MM.1S (cell line): Measurements from ENCODE around the gene SLC39A9.

Experiments used
- DNase-seq: peaks from one replicate; pipeline ENCODE4 v3.0.0-alpha.2; 2015
- H2AFZ ChIP-seq: fragments of 300-600 bp; sonication (generic); 2 replicates; pipeline ENCODE4 v1.6.0; 2016; ENCODE audit warnings: antibody characterized with exemption, low read length
- H3F3A ChIP-seq: fragments of 300-600 bp; sonication (generic); 2 replicates; pipeline ENCODE4 v1.6.1; 2016; ENCODE audit warnings: mild to moderate bottlenecking, antibody characterized with exemption, low read length, moderate library complexity, mixed read lengths; ENCODE audit not compliant: insufficient read depth
- H3K27ac ChIP-seq: fragments of 300-600 bp; sonication (generic); 2 replicates; pipeline ENCODE4 v1.5.1; 2016; ENCODE audit warnings: mild to moderate bottlenecking, low read length
- H3K27me3 ChIP-seq: fragments of 300-600 bp; sonication (generic); replicated peaks from 2 replicates; pipeline ENCODE4 v1.6.0; 2016; ENCODE audit warnings: low read length; ENCODE audit not compliant: insufficient read depth
- H3K36me3 ChIP-seq: fragments of 300-600 bp; sonication (generic); replicated peaks from 2 replicates; pipeline ENCODE4 v1.6.1; 2016; ENCODE audit warnings: mild to moderate bottlenecking, low read length, mixed read lengths; ENCODE audit not compliant: insufficient read depth
- H3K4me1 ChIP-seq: fragments of 300-600 bp; sonication (generic); 2 replicates; pipeline ENCODE4 v1.6.1; 2016; ENCODE audit warnings: low read length, mixed read lengths
- H3K4me2 ChIP-seq: fragments of 300-600 bp; sonication (generic); 2 replicates; pipeline ENCODE4 v1.6.0; 2016; ENCODE audit warnings: low read depth, low read length
- H3K4me3 ChIP-seq: fragments of 300-600 bp; sonication (generic); 2 replicates; pipeline ENCODE4 v1.5.1; 2016; ENCODE audit warnings: low read length, mixed read lengths
- H3K79me2 ChIP-seq: fragments of 300-600 bp; sonication (generic); 2 replicates; pipeline ENCODE4 v1.6.1; 2016; ENCODE audit warnings: mixed run types, low read length, mixed read lengths
- H3K9ac ChIP-seq: fragments of 300-600 bp; sonication (generic); 2 replicates; pipeline ENCODE4 v1.6.1; 2016; ENCODE audit warnings: low read length, mixed read lengths
- H3K9me2 ChIP-seq: fragments of 300-600 bp; sonication (generic); replicated peaks from 2 replicates; pipeline ENCODE4 v1.6.1; 2016; ENCODE audit warnings: mild to moderate bottlenecking, low read length, mixed read lengths; ENCODE audit not compliant: insufficient read depth
- H3K9me3 ChIP-seq: fragments of 300-600 bp; sonication (generic); replicated peaks from 2 replicates; pipeline ENCODE4 v1.6.1; 2016; ENCODE audit warnings: mild to moderate bottlenecking, low read length, mixed read lengths; ENCODE audit not compliant: insufficient read depth
- H4K20me1 ChIP-seq: fragments of 300-600 bp; sonication (generic); 2 replicates; pipeline ENCODE4 v1.6.1; 2016; ENCODE audit warnings: mild to moderate bottlenecking, low read length, moderate library complexity, mixed read lengths; ENCODE audit not compliant: insufficient read depth
- EZH2 ChIP-seq: fragments of 300-600 bp; sonication (generic); optimal IDR thresholded peaks from 2 replicates; pipeline ENCODE3; 2017; ENCODE audit warnings: low read depth, mild to moderate bottlenecking, antibody characterized with exemption, low read length, mixed read lengths
- EZH2phosphoT487 ChIP-seq: fragments of 300-600 bp; sonication (generic); IDR thresholded peaks from 2 replicates; pipeline ENCODE4 v1.6.1; 2018; ENCODE audit warnings: antibody characterized with exemption, low read length
- TF ChIP-seq, protein P1 (sequence below): fragments of 300-600 bp; sonication (generic); IDR thresholded peaks from 2 replicates; pipeline ENCODE4 v1.5.1; 2016; ENCODE audit warnings: antibody characterized with exemption, low read length, mixed read lengths

The SLC39A9 gene

DNA sequence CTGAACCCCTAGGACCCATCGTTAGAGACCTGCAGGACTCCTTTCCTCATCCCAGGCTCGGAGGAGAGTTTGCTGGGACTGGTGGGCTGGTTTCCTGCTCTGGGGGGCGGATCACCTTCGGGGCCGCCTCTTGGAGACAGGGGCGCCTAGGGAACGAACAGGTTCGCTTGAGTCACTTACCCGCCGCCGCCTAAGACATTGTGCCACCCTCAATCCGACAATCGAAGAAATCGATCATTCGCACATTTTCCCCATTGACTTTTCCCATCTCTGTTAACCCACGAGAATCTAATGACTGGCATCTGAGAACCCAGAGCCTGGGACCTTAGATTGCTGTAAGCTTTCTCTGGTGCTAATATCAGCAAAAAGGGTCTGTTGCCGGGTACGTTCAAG, 322 bp downstream of the SLC39A9 start:
- peak overlapping the region; percentile 86 for H3K4me3 ChIP-seq
- peak overlapping the region; percentile 94 for H3K9ac ChIP-seq
- peak overlapping the region; percentile 78; the same call in 1 of the 2 replicates for H3K27ac ChIP-seq
- H3K79me2 ChIP-seq = peaks cover 92% of the 10 kb centered on the region
- no peaks in the 10 kb centered on the region for H3K27me3 ChIP-seq
- no peaks in the 10 kb centered on the region for H3K9me3 ChIP-seq
- H3K4me1 ChIP-seq = peaks cover 11% of the 10 kb centered on the region; the same call in 1 of the 2 replicates
- peak overlapping the region; percentile 77; the same call in 1 of the 2 replicates for H2AFZ ChIP-seq
- H4K20me1 ChIP-seq = no peaks in the 10 kb centered on the region; the same call in 1 of the 2 replicates
- DNase-seq = no peak
- no peaks in the 10 kb centered on the region for H3K9me2 ChIP-seq
- H3F3A ChIP-seq = no peaks in the 10 kb centered on the region
- TF ChIP-seq EZH2phosphoT487 (no peak), EZH2 (no peak)
- TF ChIP-seq, protein P1, sequence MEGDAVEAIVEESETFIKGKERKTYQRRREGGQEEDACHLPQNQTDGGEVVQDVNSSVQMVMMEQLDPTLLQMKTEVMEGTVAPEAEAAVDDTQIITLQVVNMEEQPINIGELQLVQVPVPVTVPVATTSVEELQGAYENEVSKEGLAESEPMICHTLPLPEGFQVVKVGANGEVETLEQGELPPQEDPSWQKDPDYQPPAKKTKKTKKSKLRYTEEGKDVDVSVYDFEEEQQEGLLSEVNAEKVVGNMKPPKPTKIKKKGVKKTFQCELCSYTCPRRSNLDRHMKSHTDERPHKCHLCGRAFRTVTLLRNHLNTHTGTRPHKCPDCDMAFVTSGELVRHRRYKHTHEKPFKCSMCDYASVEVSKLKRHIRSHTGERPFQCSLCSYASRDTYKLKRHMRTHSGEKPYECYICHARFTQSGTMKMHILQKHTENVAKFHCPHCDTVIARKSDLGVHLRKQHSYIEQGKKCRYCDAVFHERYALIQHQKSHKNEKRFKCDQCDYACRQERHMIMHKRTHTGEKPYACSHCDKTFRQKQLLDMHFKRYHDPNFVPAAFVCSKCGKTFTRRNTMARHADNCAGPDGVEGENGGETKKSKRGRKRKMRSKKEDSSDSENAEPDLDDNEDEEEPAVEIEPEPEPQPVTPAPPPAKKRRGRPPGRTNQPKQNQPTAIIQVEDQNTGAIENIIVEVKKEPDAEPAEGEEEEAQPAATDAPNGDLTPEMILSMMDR = no peak
- H3K4me2 ChIP-seq = peak overlapping the region; percentile 72; the same call in 1 of the 2 replicates
- no peaks in the 10 kb centered on the region for H3K36me3 ChIP-seq

GRCh38 chr14:69399750-69400149, 1.3 kb downstream of the SLC39A9 start:
- H3K9me2 ChIP-seq = no peaks in the 10 kb centered on the region
- no peak overlapping the region for H2AFZ ChIP-seq
- TF ChIP-seq EZH2phosphoT487 = no peak
- TF ChIP-seq EZH2 = no peak
- TF ChIP-seq, protein P1 = no peak
- H3K4me2 ChIP-seq = peak overlapping the region; percentile 72; the same call in 1 of the 2 replicates
- H3K9me3 ChIP-seq = no peaks in the 10 kb centered on the region
- no peak overlapping the region for H3K27ac ChIP-seq
- H3K4me1 ChIP-seq = peaks cover 11% of the 10 kb centered on the region; the same call in 1 of the 2 replicates
- H3K36me3 ChIP-seq = no peaks in the 10 kb centered on the region
- H3K9ac ChIP-seq = no peak overlapping the region
- H3F3A ChIP-seq = no peaks in the 10 kb centered on the region
- peaks cover 92% of the 10 kb centered on the region for H3K79me2 ChIP-seq
- H4K20me1 ChIP-seq = no peaks in the 10 kb centered on the region; the same call in 1 of the 2 replicates
- peak overlapping the region; percentile 86 for H3K4me3 ChIP-seq
- H3K27me3 ChIP-seq = no peaks in the 10 kb centered on the region
- no peak for DNase-seq

- no peak overlapping the region for H3K9ac ChIP-seq
- DNase-seq = no peak
- peaks cover 92% of the 10 kb centered on the region for H3K79me2 ChIP-seq
Observed at GRCh38 chr14:69400154-69400553, 1.7 kb downstream of the SLC39A9 start.

More at GRCh38 chr14:69400154-69400553, 1.7 kb downstream of the SLC39A9 start:
- H3K9me3 ChIP-seq = no peaks in the 10 kb centered on the region
- H3K9me2 ChIP-seq = no peaks in the 10 kb centered on the region
- H3K36me3 ChIP-seq = no peaks in the 10 kb centered on the region
- no peaks in the 10 kb centered on the region for H3F3A ChIP-seq
- peak overlapping the region; percentile 72; the same call in 1 of the 2 replicates for H3K4me2 ChIP-seq
- peaks cover 11% of the 10 kb centered on the region; the same call in 1 of the 2 replicates for H3K4me1 ChIP-seq
- TF ChIP-seq, protein P1 = no peak
- TF ChIP-seq EZH2 (no peak), EZH2phosphoT487 (no peak)
- H2AFZ ChIP-seq = no peak overlapping the region
- H3K4me3 ChIP-seq = peak overlapping the region; percentile 86
- H4K20me1 ChIP-seq = no peaks in the 10 kb centered on the region; the same call in 1 of the 2 replicates
- no peaks in the 10 kb centered on the region for H3K27me3 ChIP-seq
- no peak overlapping the region for H3K27ac ChIP-seq
